B cell (primary cell): ENCODE measurements around the gene FSIP1. TPM values are rescaled to one million over a fixed set of nuclear protein-coding genes. Genes with fewer than 3 reads are reported as not detected.

Experiments
- ATAC-seq: fragments of 200-7000 bp; cut with Tn5 transposase; one replicate; pipeline ENCODE4 v1.10.0; 2021; ENCODE audit warnings: low read depth, mild to moderate bottlenecking, moderate number of reproducible peaks, moderate library complexity
- CTCF ChIA-PET: fragments of 350-600 bp; sonication (Branson Sonifier 250); formaldehyde crosslinking; loops from one replicate; lab custom pipeline; 2021; ENCODE audit warnings: antibody characterized with exemption, inconsistent platforms; lab: Charles Lee
- POLR2A ChIA-PET: fragments of 350-600 bp; sonication (Branson Sonifier 250); formaldehyde crosslinking; loops from one replicate; lab custom pipeline; 2021; ENCODE audit warnings: antibody characterized with exemption; lab: Charles Lee
- DNase-seq: peaks from one replicate; pipeline ENCODE4 v3.0.0; 2013
- H2AFZ ChIP-seq: 2 replicates; pipeline ENCODE4 v1.6.1; 2012; ENCODE audit warnings: mild to moderate bottlenecking, low read depth, low read length; ENCODE audit not compliant: insufficient read depth, poor library complexity, severe bottlenecking
- H3K27ac ChIP-seq, 2 donors: 1 replicate in 1 of 2; 2 replicates in 1 of 2; pipeline ENCODE4 v1.5.1; 2012 to 2013; ENCODE audit warnings: low read length in 2 of 2, mild to moderate bottlenecking in 2 of 2, moderate library complexity in 1 of 2
- H3K27me3 ChIP-seq, 4 experiments: fragments of 200-600 bp in 1 of 4; sonication (generic) in 1 of 4; replicated peaks in 1 of 4; 1 replicate in 2 of 4; 2 replicates in 2 of 4; pipeline versions ENCODE4 v1.6.1 to v1.7.0; 2013 to 2016; ENCODE audit warnings: low read length in 3 of 4, mild to moderate bottlenecking in 2 of 4, mixed read lengths in 1 of 4, moderate library complexity in 1 of 4; ENCODE audit not compliant: insufficient read depth in 4 of 4, control insufficient read depth in 3 of 4; ENCODE audit errors: control extremely low read depth in 1 of 4
- H3K36me3 ChIP-seq, 2 experiments: replicated peaks in 1 of 2; 1 replicate in 1 of 2; 2 replicates in 1 of 2; pipeline versions ENCODE4 v1.6.1 to v1.7.1; 2013; ENCODE audit warnings: low read length in 1 of 2; ENCODE audit not compliant: insufficient read depth in 2 of 2, control insufficient read depth in 1 of 2; ENCODE audit errors: control extremely low read depth in 1 of 2, extremely low read depth in 1 of 2
- H3K4me1 ChIP-seq, 2 donors: fragments of 200-600 bp in 1 of 2; sonication (generic) in 1 of 2; 1 replicate in 1 of 2; 2 replicates in 1 of 2; pipeline versions ENCODE4 v1.5.1 to v1.6.1; 2013 to 2017; ENCODE audit warnings: low read length in 2 of 2; ENCODE audit not compliant: control insufficient read depth in 2 of 2, insufficient read depth in 2 of 2
- H3K4me2 ChIP-seq: replicated peaks from 2 replicates; pipeline ENCODE3; 2012; ENCODE audit warnings: mild to moderate bottlenecking, low read depth, low read length; ENCODE audit not compliant: poor library complexity, severe bottlenecking
- H3K4me3 ChIP-seq, 5 experiments: fragments of 200-600 bp in 1 of 5; sonication (generic) in 1 of 5; 1 replicate in 3 of 5; 2 replicates in 2 of 5; pipeline versions ENCODE4 v1.5.1 to v1.7.0; 2011 to 2016; ENCODE audit warnings: low read length in 4 of 5, mild to moderate bottlenecking in 4 of 5, low read depth in 2 of 5, control low read depth in 1 of 5, moderate library complexity in 1 of 5; ENCODE audit not compliant: insufficient read depth in 1 of 5; ENCODE audit errors: control extremely low read depth in 1 of 5, extremely low read depth in 1 of 5
- H3K79me2 ChIP-seq: fragments of 200-600 bp; sonication (generic); one replicate; pipeline ENCODE4 v1.6.0; 2016; ENCODE audit warnings: low read length; ENCODE audit not compliant: control insufficient read depth, insufficient read depth
- H3K9ac ChIP-seq: fragments of 200-600 bp; sonication (generic); 2 replicates; pipeline ENCODE4 v1.6.1; 2017; ENCODE audit warnings: mild to moderate bottlenecking, low read length, moderate library complexity
- H3K9me3 ChIP-seq, 3 donors: one replicate each; pipeline versions ENCODE4 v1.6.1 to v1.7.1; 2013; ENCODE audit warnings: low read length in 2 of 3; ENCODE audit not compliant: control insufficient read depth in 2 of 3, insufficient read depth in 1 of 3; ENCODE audit errors: control extremely low read depth in 1 of 3
- H4K20me1 ChIP-seq: 2 replicates; pipeline ENCODE4 v1.6.0; 2012; ENCODE audit warnings: mild to moderate bottlenecking, low read length; ENCODE audit not compliant: insufficient read depth, control insufficient read depth, poor library complexity, severe bottlenecking
- H3K27ac Mint-ChIP-seq: one replicate; pipeline ENCODE4 v1.8.0; 2021; ENCODE audit warnings: mixed read lengths
- H3K27me3 Mint-ChIP-seq: one replicate; pipeline ENCODE4 v1.8.0; 2021; ENCODE audit warnings: mixed read lengths
- H3K4me1 Mint-ChIP-seq: one replicate; pipeline ENCODE4 v1.8.0; 2021; ENCODE audit warnings: mixed read lengths
- H3K4me3 Mint-ChIP-seq: one replicate; pipeline ENCODE4 v1.8.0; 2021; ENCODE audit warnings: mixed read lengths
- H3K9me3 Mint-ChIP-seq: one replicate; pipeline ENCODE4 v1.8.0; 2022; ENCODE audit warnings: mixed read lengths; ENCODE audit not compliant: insufficient read depth
- CTCF ChIP-seq: fragments of 200-600 bp; IDR thresholded peaks from one replicate; pipeline ENCODE4 v1.8.0; 2022; ENCODE audit warnings: antibody characterized with exemption, mild to moderate bottlenecking
- EZH2 ChIP-seq: IDR thresholded peaks from 2 replicates; pipeline ENCODE4 v1.6.1; 2012; ENCODE audit warnings: borderline replicate concordance, low read depth, mild to moderate bottlenecking, moderate library complexity, low read length; ENCODE audit not compliant: insufficient read depth, poor library complexity, severe bottlenecking
- WGBS: methylation state at CpG from one replicate; pipeline ENCODE4 v1.1.5; 2013; ENCODE audit warnings: missing lambda C conversion rate; ENCODE audit not compliant: insufficient coverage; 5-methylcytosine and 5-hydroxymethylcytosine counted together
- intact Hi-C: fragments of 100-400 bp; cut with micrococcal nuclease; formaldehyde crosslinking; loops from one replicate; pipeline ENCODE4 v1.10.0; 2022
- polyA plus RNA-seq: library from polyadenylated mRNA; depleted of rRNA; stranded (reverse); fragments of >200 nt; gene quantifications from 2 replicates; pipeline ENCODE4 v1.2.3, GENCODE V29; 2012
- total RNA-seq, 2 donors: library from RNA; stranded (reverse); fragments of 120-200 nt in 1 of 2; gene quantifications; 1 replicate in 1 of 2; 2 replicates in 1 of 2; pipeline versions ENCODE4 v1.2.3 to v1.2.4, GENCODE V29; 2013 to 2022

Gene FSIP1
- total and polyA plus RNA-seq, 2 donors (not counting 1 experiment from before 2014, with no cell fraction given), result 0.19 to 0.49 TPM

DNA sequence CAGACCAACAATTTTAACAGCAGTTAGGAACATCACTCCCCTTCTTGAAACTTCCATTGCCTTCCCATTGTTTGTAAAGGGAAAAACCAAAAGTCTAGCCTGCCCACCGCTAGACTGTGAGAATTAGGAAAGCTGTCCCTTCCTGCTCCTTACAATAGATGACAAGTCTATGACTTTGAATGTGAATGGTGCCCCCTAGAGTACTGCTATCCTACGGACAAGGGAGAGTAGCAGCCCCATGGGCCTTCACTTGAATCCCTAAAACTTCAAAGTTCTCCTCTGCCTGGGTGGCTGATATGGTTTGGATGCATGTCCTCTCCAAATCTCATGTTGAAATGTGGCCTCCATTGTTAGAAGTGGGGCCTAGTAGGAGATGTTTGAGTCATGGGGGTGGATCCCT lies 41.0 kb upstream of the FSIP1 start:
- CTCF ChIA-PET, result no interaction called here
- Histone ChIP-seq H3K27ac (no peak overlapping the region), H3K79me2 (no peaks in the 10 kb centered on the region), H3K4me2 (no peak overlapping the region), H3K4me3 (no peak overlapping the region), H3K9ac (no peak overlapping the region), H3K9me3 (no peaks in the 10 kb centered on the region), H4K20me1 (no peaks in the 10 kb centered on the region), H3K4me1 (no peaks in the 10 kb centered on the region), H2AFZ (no peak overlapping the region), H3K36me3 (no peaks in the 10 kb centered on the region), H3K27me3 (no peaks in the 10 kb centered on the region)
- Mint-ChIP-seq H3K4me3 (no peak overlapping the region), H3K27me3 (peaks cover 33% of the 10 kb centered on the region), H3K27ac (no peak overlapping the region), H3K4me1 (no peaks in the 10 kb centered on the region), H3K9me3 (no peaks in the 10 kb centered on the region)
- no CpG with 5 or more reads among the region's 2 CpGs for WGBS
- POLR2A ChIA-PET, result no interaction called here
- intact Hi-C loops, result no loop called here
- no peak for ATAC-seq
- no peak for TF ChIP-seq EZH2
- no peak for TF ChIP-seq CTCF
- DNase-seq, result no peak

- H3K36me3 ChIP-seq, result no peaks in the 10 kb centered on the region
- Mint-ChIP-seq H3K27ac (no peak overlapping the region), H3K27me3 (peaks cover 12% of the 10 kb centered on the region), H3K9me3 (no peaks in the 10 kb centered on the region), H3K4me1 (no peaks in the 10 kb centered on the region), H3K4me3 (no peak overlapping the region)
- no peaks in the 10 kb centered on the region for H3K4me1 ChIP-seq
- H4K20me1 ChIP-seq, result no peaks in the 10 kb centered on the region
- DNase-seq (no peak), ATAC-seq (no peak)
- no peaks in the 10 kb centered on the region for H3K9me3 ChIP-seq
- no peak overlapping the region for H2AFZ ChIP-seq
- H3K4me2 ChIP-seq, result no peak overlapping the region
- intact Hi-C loops, result no loop called here
- H3K4me3 ChIP-seq, result no peak overlapping the region
- ChIA-PET POLR2A (no interaction called here), CTCF (no interaction called here)
- no peaks in the 10 kb centered on the region for H3K27me3 ChIP-seq
- TF ChIP-seq EZH2, result no peak
- TF ChIP-seq CTCF, result no peak
- no peaks in the 10 kb centered on the region for H3K79me2 ChIP-seq
- 59% methylated on average over 3 of the region's 3 CpGs for WGBS
- H3K9ac ChIP-seq, result no peak overlapping the region
- no peak overlapping the region for H3K27ac ChIP-seq
These were observed 37.5 kb upstream of the FSIP1 start for GRCh38 chr15:39820050-39820602.
